Lung (tissue), 12 donors: Measurements from ENCODE around the gene GASK1B. TPM values are rescaled to one million over a fixed set of nuclear protein-coding genes. Genes with fewer than 3 reads are reported as not detected.

Experiments used
- ATAC-seq: fragments of 200-7000 bp; cut with Tn5 transposase; one replicate; pipeline ENCODE4 v1.9.1; 2020; ENCODE audit warnings: moderate number of reproducible peaks; ENCODE audit not compliant: insufficient read depth, low FRiP score
- DNase-seq, 3 donors: peaks; one replicate each; pipeline ENCODE4 v3.0.0-alpha.2; 2013 to 2017
- H3K27ac ChIP-seq, 2 donors: one replicate each; pipeline ENCODE4 v1.5.1; 2013; ENCODE audit warnings: mild to moderate bottlenecking in 2 of 2, moderate library complexity in 2 of 2, control low read depth in 1 of 2, inconsistent platforms in 1 of 2, low read depth in 1 of 2, low read length in 1 of 2
- H3K27me3 ChIP-seq, 3 donors: one replicate each; pipeline ENCODE4 v1.5.1; 2013; ENCODE audit warnings: low read length in 2 of 3; ENCODE audit not compliant: control insufficient read depth in 3 of 3, insufficient read depth in 3 of 3
- H3K36me3 ChIP-seq, 4 donors: one replicate each; pipeline ENCODE4 v1.5.1; 2013; ENCODE audit warnings: low read length in 4 of 4, mild to moderate bottlenecking in 1 of 4, moderate library complexity in 1 of 4; ENCODE audit not compliant: control insufficient read depth in 4 of 4, insufficient read depth in 4 of 4
- H3K4me1 ChIP-seq, 5 donors: one replicate each; pipeline ENCODE4 v1.5.1; 2013; ENCODE audit warnings: low read length in 5 of 5, mild to moderate bottlenecking in 2 of 5, moderate library complexity in 1 of 5; ENCODE audit not compliant: control insufficient read depth in 5 of 5, insufficient read depth in 5 of 5
- H3K4me3 ChIP-seq: one replicate; pipeline ENCODE4 v1.5.1; 2013; ENCODE audit warnings: mild to moderate bottlenecking, control low read depth, moderate library complexity
- H3K9ac ChIP-seq, 2 donors: one replicate each; pipeline ENCODE4 v1.5.1; 2013; ENCODE audit warnings: low read length in 2 of 2, control low read depth in 1 of 2; ENCODE audit not compliant: insufficient read depth in 1 of 2
- H3K9me3 ChIP-seq, 4 donors: one replicate each; pipeline ENCODE4 v1.5.1; 2013; ENCODE audit warnings: low read length in 3 of 4, mild to moderate bottlenecking in 1 of 4, moderate library complexity in 1 of 4; ENCODE audit not compliant: control insufficient read depth in 4 of 4, insufficient read depth in 3 of 4
- WGBS, 2 donors: extraction: QIAGEN DNeasy Blood & Tissue Kit; methylation state at CpG; one replicate each; pipeline ENCODE4 v1.1.7; 2013; 5-methylcytosine and 5-hydroxymethylcytosine counted together
- polyA plus RNA-seq, 2 donors: library from polyadenylated mRNA; stranded (reverse); fragments of 200-250 nt; gene quantifications; one replicate each; pipeline ENCODE4 v1.2.1, GENCODE V29; 2013
- total RNA-seq, 2 donors: library from RNA; depleted of rRNA in 1 of 2; stranded (reverse); fragments of >200 nt in 1 of 2; gene quantifications; one replicate each; pipeline ENCODE4 v1.2.1, GENCODE V29; 2014 to 2021
- TF ChIP-seq, protein P1 (sequence below): IDR thresholded peaks from 2 replicates; pipeline ENCODE4 v1.5.1; 2012; ENCODE audit warnings: mild to moderate bottlenecking; ENCODE audit errors: control extremely low read depth, extremely low read depth
- donor health status: control.
- donor health status: control.
- donor health status: Bipolar disorder and iron deficiency.
- donor health status: healthy.
- donor health status: DM: yes; HTN: yes; CAD: no.

Gene GASK1B
- total and polyA plus RNA-seq, 4 donors, result 3.2 to 36.6 (median 30.2) TPM

GRCh38 chr4:158179465-158179864 lies 6.6 kb upstream of the GASK1B start:
- Histone ChIP-seq H3K27me3 (no peaks in the 10 kb centered on the region), H3K27ac (no peak overlapping the region), H3K4me1 (peaks cover 0 to 14% (median 0%) of the 10 kb centered on the region in 5 donors), H3K9me3 (no peaks in the 10 kb centered on the region), H3K4me3 (no peak overlapping the region), H3K9ac (no peak overlapping the region), H3K36me3 (peaks cover 0 to 4% (median 0%) of the 10 kb centered on the region in 4 donors)
- DNase-seq (no peak), ATAC-seq (no peak)
- TF ChIP-seq, protein P1, sequence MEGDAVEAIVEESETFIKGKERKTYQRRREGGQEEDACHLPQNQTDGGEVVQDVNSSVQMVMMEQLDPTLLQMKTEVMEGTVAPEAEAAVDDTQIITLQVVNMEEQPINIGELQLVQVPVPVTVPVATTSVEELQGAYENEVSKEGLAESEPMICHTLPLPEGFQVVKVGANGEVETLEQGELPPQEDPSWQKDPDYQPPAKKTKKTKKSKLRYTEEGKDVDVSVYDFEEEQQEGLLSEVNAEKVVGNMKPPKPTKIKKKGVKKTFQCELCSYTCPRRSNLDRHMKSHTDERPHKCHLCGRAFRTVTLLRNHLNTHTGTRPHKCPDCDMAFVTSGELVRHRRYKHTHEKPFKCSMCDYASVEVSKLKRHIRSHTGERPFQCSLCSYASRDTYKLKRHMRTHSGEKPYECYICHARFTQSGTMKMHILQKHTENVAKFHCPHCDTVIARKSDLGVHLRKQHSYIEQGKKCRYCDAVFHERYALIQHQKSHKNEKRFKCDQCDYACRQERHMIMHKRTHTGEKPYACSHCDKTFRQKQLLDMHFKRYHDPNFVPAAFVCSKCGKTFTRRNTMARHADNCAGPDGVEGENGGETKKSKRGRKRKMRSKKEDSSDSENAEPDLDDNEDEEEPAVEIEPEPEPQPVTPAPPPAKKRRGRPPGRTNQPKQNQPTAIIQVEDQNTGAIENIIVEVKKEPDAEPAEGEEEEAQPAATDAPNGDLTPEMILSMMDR, result no peak
- 76 to 85% methylated on average over 3 of the region's 3 CpGs for WGBS, 2 donors

DNA sequence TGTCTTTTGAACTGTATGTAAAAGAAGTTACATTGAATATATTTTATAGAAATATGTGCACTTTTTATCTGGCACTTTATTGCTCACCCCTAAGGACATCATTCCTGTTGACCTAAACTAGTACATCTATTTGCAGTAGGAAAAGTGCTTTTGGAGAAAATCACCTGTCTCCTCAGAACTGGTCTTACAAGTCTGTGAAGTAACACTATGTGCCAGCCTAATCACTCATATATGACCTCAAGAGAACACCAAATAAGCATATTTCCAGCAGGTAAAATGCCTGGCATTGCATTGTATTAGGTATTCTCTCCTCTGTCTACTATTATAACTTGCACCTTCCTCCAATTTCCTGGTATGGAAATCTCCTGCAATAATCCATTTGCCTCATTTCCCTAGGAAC lies 4.0 kb upstream of the GASK1B start:
- Histone ChIP-seq H3K4me1 (peaks cover 0 to 18% (median 3%) of the 10 kb centered on the region in 5 donors), H3K9ac (no peak overlapping the region), H3K27ac (no peak overlapping the region), H3K4me3 (no peak overlapping the region), H3K9me3 (no peaks in the 10 kb centered on the region), H3K27me3 (no peaks in the 10 kb centered on the region), H3K36me3 (peaks cover 0 to 4% (median 0%) of the 10 kb centered on the region in 4 donors)
- ATAC-seq (peak; percentile 38), DNase-seq (peak in 1 of 3 donors; percentile 38)
- TF ChIP-seq, protein P1, result no peak

GRCh38 chr4:158176108-158176507 lies 3.3 kb upstream of the GASK1B start:
- Histone ChIP-seq H3K9ac (no peak overlapping the region), H3K4me1 (peaks cover 0 to 18% (median 3%) of the 10 kb centered on the region in 5 donors), H3K27ac (peak overlapping the region; percentile 60 to 68), H3K9me3 (no peaks in the 10 kb centered on the region), H3K27me3 (no peaks in the 10 kb centered on the region), H3K4me3 (no peak overlapping the region), H3K36me3 (peaks cover 0 to 4% (median 0%) of the 10 kb centered on the region in 4 donors)
- DNase-seq, result peak in 2 of 3 donors; percentile 30 to 33
- TF ChIP-seq, protein P1, result no peak
- 64 to 71% methylated on average over 2 of the region's 2 CpGs for WGBS, 2 donors
- ATAC-seq, result peak; percentile 67
